Activated CD8-positive, alpha-beta memory T cell treated with anti-CD3 and anti-CD28 coated beads, Interleukin-2, amount 10 ng/mL, durations not matched to agents 7 days and 5 days (primary cell): ENCODE results near the gene EIF2D. TPM values are rescaled to one million over a fixed set of nuclear protein-coding genes. Genes with fewer than 3 reads are reported as not detected.

Source experiments
- total RNA-seq, 2 experiments: library from RNA; stranded (reverse); gene quantifications; one replicate each; pipeline ENCODE4 v1.2.3, GENCODE V29; 2021

The EIF2D gene
- total RNA-seq, 2 experiments from 2014 or later = 51.7 to 68.4 TPM

Other genes starting within 250 kb of the EIF2D start
- gene IKBKE, start 142.0 kb downstream of the EIF2D start, total RNA-seq = 10 to 100 TPM; 64.8 to 72.7 TPM
- 100 to 1,000 TPM; 184 to 216 TPM for gene RASSF5, start 104.9 kb downstream of the EIF2D start, total RNA-seq
- 10 to 100 TPM in 1 of 2 experiments, 1 to 10 TPM in 1; 9.5 to 12.7 TPM for gene DYRK3, start 23.1 kb upstream of the EIF2D start, total RNA-seq
- gene MAPKAPK2, start 72.4 kb upstream of the EIF2D start, total RNA-seq = 10 to 100 TPM; 85.7 to 93.8 TPM
- not detected for gene IL19, start 158.3 kb upstream of the EIF2D start, total RNA-seq
- not detected for gene IL10, start 160.0 kb upstream of the EIF2D start, total RNA-seq